ENCODE results near the gene RHOV.

The RHOV gene

GRCh38 chr15:40843885-40844695 is 29.9 kb downstream of the RHOV start, which contains the start of gene SPINT1:
Gene SPINT1 (plus strand): TSS chr15:40844048. CDS start chr15:40844555, 507 bp downstream.
- peak; percentile 82 for DNase-seq

- DNase-seq, result no peak
These were observed 30.7 kb downstream of the RHOV start for GRCh38 chr15:40843261-40843884.

GRCh38 chr15:40841741-40842140 is 32.3 kb downstream of the RHOV start:
- DNase-seq, result no peak

- no peak for DNase-seq
These were observed 35.3 kb downstream of the RHOV start for GRCh38 chr15:40838756-40839155.

GRCh38 chr15:40836020-40836419 is 38.0 kb downstream of the RHOV start:
- DNase-seq, result no peak

- DNase-seq, result no peak
These were observed 41.1 kb downstream of the RHOV start for GRCh38 chr15:40832903-40833302.

- no peak for DNase-seq
These were observed 42.2 kb downstream of the RHOV start for GRCh38 chr15:40831861-40832260.

- DNase-seq, result no peak
These were observed 43.1 kb downstream of the RHOV start for GRCh38 chr15:40830884-40831283.

GRCh38 chr15:40829115-40829514 is 44.9 kb downstream of the RHOV start:
- DNase-seq, result no peak

- DNase-seq, result no peak
These were observed 45.5 kb downstream of the RHOV start, which contains the start of gene PPP1R14D for GRCh38 chr15:40828447-40829036. Gene PPP1R14D (minus strand): TSS chr15:40828708. CDS start chr15:40828641, 67 bp downstream.

- DNase-seq, result no peak
These were observed 47.5 kb downstream of the RHOV start for GRCh38 chr15:40826423-40827075.

- DNase-seq, result no peak
These were observed 48.2 kb downstream of the RHOV start for GRCh38 chr15:40825661-40826422.

- DNase-seq, result no peak
These were observed 50.3 kb downstream of the RHOV start for GRCh38 chr15:40823572-40824343.

All from stimulated activated CD4-positive, alpha-beta T cell treated with anti-CD3 and anti-CD28 coated beads, Interleukin-4, amount 100 ng/mL, for 1 hour (primary cell).